Adrenal gland (tissue), 12 donors: Measurements from ENCODE around the gene TMEM255B. TPM values are rescaled to one million over a fixed set of nuclear protein-coding genes. Genes with fewer than 3 reads are reported as not detected.

Source experiments
- DNase-seq, 7 donors: peaks; one replicate each; pipeline ENCODE4 v3.0.0-alpha.2; 2019 to 2020
- H3K27ac ChIP-seq, 5 donors: fragments of 200-600 bp; sonication (generic) in 4 of 5; 1 replicate in 3 of 5; 2 replicates in 2 of 5; pipeline versions ENCODE4 v1.5.1 to v1.8.0; 2016 to 2020; ENCODE audit warnings: mild to moderate bottlenecking in 1 of 5
- H3K27me3 ChIP-seq: fragments of 200-600 bp; 2 replicates; pipeline ENCODE4 v1.8.0; 2021
- H3K36me3 ChIP-seq, 2 donors: fragments of 200-600 bp; replicated peaks in 1 of 2; 1 replicate in 1 of 2; 2 replicates in 1 of 2; pipeline versions ENCODE4 v1.5.1 to v1.8.0; 2018 to 2022
- H3K4me1 ChIP-seq, 2 donors: fragments of 200-600 bp; replicated peaks in 1 of 2; 1 replicate in 1 of 2; 2 replicates in 1 of 2; pipeline versions ENCODE4 v1.5.1 to v1.8.0; 2018 to 2021
- H3K4me3 ChIP-seq, 4 donors: fragments of 200-600 bp; sonication (generic) in 3 of 4; one replicate each; pipeline ENCODE4 v1.5.1; 2016 to 2018
- H3K9me3 ChIP-seq, 3 donors: fragments of 200-600 bp; sonication (generic) in 1 of 3; replicated peaks in 1 of 3; 1 replicate in 2 of 3; 2 replicates in 1 of 3; pipeline versions ENCODE4 v1.5.1 to v1.8.0; 2016 to 2021
- CTCF ChIP-seq, 6 experiments: fragments of 450-650 bp in 4 of 6; fragments of 200-600 bp in 2 of 6; sonication (generic) in 1 of 6; IDR thresholded peaks; 1 replicate in 5 of 6; 2 replicates in 1 of 6; pipeline versions ENCODE4 v1.5.1 to v1.8.0; 2016 to 2021; ENCODE audit warnings: antibody characterized with exemption in 6 of 6, mild to moderate bottlenecking in 2 of 6, moderate library complexity in 1 of 6
- POLR2A ChIP-seq, 2 donors: fragments of 450-650 bp; IDR thresholded peaks; one replicate each; pipeline ENCODE4 v1.6.1; 2017; ENCODE audit warnings: antibody characterized with exemption in 2 of 2, mild to moderate bottlenecking in 2 of 2, moderate library complexity in 1 of 2
- WGBS, 4 donors: extraction: QIAGEN DNeasy Blood & Tissue Kit in 2 of 4; methylation state at CpG; one replicate each; pipeline versions ENCODE4 v1.1.5 to v1.1.7; 2013 to 2017; 5-methylcytosine and 5-hydroxymethylcytosine counted together
- intact Hi-C, 2 donors: fragments of 100-400 bp; cut with DNase I; formaldehyde crosslinking; loops; one replicate each; pipeline versions ENCODE4 v1.14.1 to v1.15.0; 2022 to 2023
- polyA plus RNA-seq, 3 donors: library from polyadenylated mRNA; stranded (reverse); fragments of 200-250 nt in 2 of 3; fragments of 350-450 nt in 1 of 3; fragmentation: Illumina TruSeq in 1 of 3; extraction: RNeasy Lipid Tissue Mini Kit (QIAGEN cat#74804) in 1 of 3; gene quantifications; one replicate each; pipeline ENCODE4 v1.2.3, GENCODE V29; 2013 to 2014
- total RNA-seq, 9 donors: library from RNA; depleted of rRNA in 4 of 9; stranded (reverse); fragments of >200 nt in 4 of 9; fragments of 120-200 nt in 1 of 9; fragmentation: NEBNext Ultra II Directional in 1 of 9; extraction: Animal tissue kit (Norgen Biotek cat#: 25700) in 1 of 9; gene quantifications; one replicate each; pipeline versions ENCODE4 v1.1.0 to v1.2.4, GENCODE V29; 2013 to 2023
- donor health status: healthy with polysubstance abuse.
- donor health status: Bipolar disorder and iron deficiency.
- donor health status: DM: yes; HTN: yes; CAD: no.
- donor health status: DM: no; HTN: no; CAD: no.
- donor health status: DM: no; HTN: no; CAD: no.
- donor health status: DM: yes; HTN: yes; CAD: no.

The TMEM255B gene
- total and polyA plus RNA-seq, 12 donors, result 1.3 to 60.1 (median 17.2) TPM

- Histone ChIP-seq H3K27me3 (no peaks in the 10 kb centered on the region), H3K4me1 (no peaks in the 10 kb centered on the region), H3K36me3 (no peaks in the 10 kb centered on the region), H3K4me3 (no peak overlapping the region), H3K9me3 (no peaks in the 10 kb centered on the region), H3K27ac (no peak overlapping the region)
- intact Hi-C loops, result no loop called here
- no peak for TF ChIP-seq POLR2A (IDR thresholded peaks at IDR 0.05)
- 82 to 83% (median 83%) methylated on average over 12 of the region's 12 CpGs for WGBS, 4 donors
- DNase-seq, result no peak
Observed at GRCh38 chr13:113783200-113783881, 24.3 kb downstream of the TMEM255B start.

- H3K4me3 ChIP-seq, result no peak overlapping the region
- 71 to 78% (median 76%) methylated on average over 10 of the region's 10 CpGs for WGBS, 4 donors
- no peaks in the 10 kb centered on the region for H3K9me3 ChIP-seq
- no peak for DNase-seq
- TF ChIP-seq POLR2A (IDR thresholded peaks at IDR 0.05) (no peak), CTCF (IDR thresholded peaks at IDR 0.05) (no peak)
- H3K27ac ChIP-seq, result no peak overlapping the region
- H3K36me3 ChIP-seq, result no peaks in the 10 kb centered on the region
- intact Hi-C loops, result no loop called here
- H3K27me3 ChIP-seq, result no peaks in the 10 kb centered on the region
- no peaks in the 10 kb centered on the region for H3K4me1 ChIP-seq
Observed at GRCh38 chr13:113783966-113784644, 25.1 kb downstream of the TMEM255B start.

DNA sequence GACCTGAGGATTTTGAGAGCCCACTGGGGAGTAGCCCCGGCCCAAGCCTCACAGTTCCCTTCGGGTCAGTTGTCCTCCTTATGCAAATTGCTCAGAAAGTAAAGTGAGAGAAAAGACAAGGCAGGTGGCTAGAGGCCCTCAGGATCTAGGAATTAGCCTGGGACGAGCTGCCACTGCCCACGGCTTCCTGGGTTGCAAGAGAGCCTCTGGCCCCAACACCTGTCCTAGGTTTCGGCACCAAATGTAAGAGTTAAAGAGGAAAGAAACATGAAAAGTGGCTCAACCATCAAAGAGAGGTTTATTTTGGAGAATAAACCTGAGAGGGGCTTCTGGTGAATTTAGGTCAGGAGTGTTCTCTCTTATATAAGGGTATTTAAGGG lies 25.6 kb downstream of the TMEM255B start:
- TF ChIP-seq POLR2A (IDR thresholded peaks at IDR 0.05) (no peak), CTCF (IDR thresholded peaks at IDR 0.05) (no peak)
- no peaks in the 10 kb centered on the region for H3K36me3 ChIP-seq
- no peak for DNase-seq
- H3K4me3 ChIP-seq, result no peak overlapping the region
- H3K9me3 ChIP-seq, result no peaks in the 10 kb centered on the region
- no peak overlapping the region for H3K27ac ChIP-seq
- no peaks in the 10 kb centered on the region for H3K27me3 ChIP-seq
- 66 to 82% (median 77%) methylated on average over 4 to 5 of the region's 5 CpGs for WGBS, 4 donors
- no peaks in the 10 kb centered on the region for H3K4me1 ChIP-seq
- intact Hi-C loops, result no loop called here

GRCh38 chr13:113785051-113786010 lies 26.3 kb downstream of the TMEM255B start:
- no peak overlapping the region for H3K4me3 ChIP-seq
- TF ChIP-seq POLR2A (IDR thresholded peaks at IDR 0.05) (no peak), CTCF (IDR thresholded peaks at IDR 0.05) (no peak)
- no peaks in the 10 kb centered on the region for H3K4me1 ChIP-seq
- no peak overlapping the region for H3K27ac ChIP-seq
- no peaks in the 10 kb centered on the region for H3K36me3 ChIP-seq
- no peak for DNase-seq
- H3K27me3 ChIP-seq, result no peaks in the 10 kb centered on the region
- WGBS, 4 donors, result 71 to 77% (median 76%) methylated on average over 17 to 19 of the region's 19 CpGs
- intact Hi-C loops, result no loop called here
- no peaks in the 10 kb centered on the region for H3K9me3 ChIP-seq
